Hippocampal formation (tissue), 2 donors: ENCODE results near the gene LRRC14B.

ENCODE experiments used
- DNase-seq, 2 donors: peaks; one replicate each; lab custom pipeline; 2025; lab: John Stamatoyannopoulos, UW

LRRC14B gene

DNA sequence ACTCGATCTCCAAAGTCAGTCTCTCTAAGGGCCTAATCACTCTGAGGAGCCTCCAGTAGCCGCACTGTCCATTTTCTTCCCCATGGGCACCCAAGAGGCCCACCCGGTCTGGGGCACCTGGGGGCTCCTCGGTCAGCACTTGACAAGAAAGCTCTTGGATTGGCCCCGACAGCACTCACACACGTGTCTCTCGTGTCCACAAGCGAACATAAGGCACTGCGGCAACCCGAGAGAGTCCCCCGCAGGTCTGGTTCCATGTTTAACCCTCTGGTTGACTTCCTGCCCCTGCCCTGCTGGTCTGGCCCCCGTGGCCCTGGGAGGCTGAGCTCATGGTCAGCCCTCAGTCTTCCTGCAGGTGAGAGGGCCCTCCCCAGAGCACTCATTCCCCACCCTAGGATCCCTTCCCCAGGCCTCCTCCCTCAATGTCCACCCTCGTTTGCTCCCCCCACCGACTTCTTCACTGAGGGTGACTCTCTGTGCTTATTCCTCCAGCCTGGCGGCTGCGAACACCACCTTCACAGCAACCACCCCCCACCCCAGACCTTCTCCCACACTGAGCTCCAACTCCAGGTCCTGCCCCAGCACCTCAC lies 16.3 kb upstream of the LRRC14B start:
- no peak for DNase-seq

DNA sequence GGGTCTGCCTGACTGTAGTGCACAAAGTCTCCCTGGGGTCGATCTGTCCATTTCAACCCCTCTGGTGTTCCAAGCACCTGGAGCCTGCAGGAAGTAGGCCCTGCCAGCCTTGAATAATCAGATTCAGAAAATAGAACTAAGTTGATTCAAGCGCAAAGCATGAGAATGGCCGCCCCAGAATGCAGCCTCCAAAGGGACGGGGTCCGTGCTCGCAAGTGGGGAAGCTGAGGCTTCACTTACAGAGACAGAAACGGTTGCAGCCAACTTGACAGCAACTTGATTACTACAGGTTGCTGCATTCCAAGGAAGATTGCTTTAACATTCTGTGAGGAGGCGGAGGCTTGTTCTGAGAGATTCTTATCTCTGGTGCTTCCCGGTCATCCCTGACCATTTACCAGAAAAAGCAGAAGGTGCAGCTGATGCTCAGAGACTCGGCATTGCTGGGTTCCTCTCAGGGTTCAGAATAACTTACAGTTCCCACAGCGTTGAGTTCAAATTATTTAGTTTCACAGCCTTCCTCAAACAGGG lies 14.9 kb upstream of the LRRC14B start:
- no peak for DNase-seq

DNA sequence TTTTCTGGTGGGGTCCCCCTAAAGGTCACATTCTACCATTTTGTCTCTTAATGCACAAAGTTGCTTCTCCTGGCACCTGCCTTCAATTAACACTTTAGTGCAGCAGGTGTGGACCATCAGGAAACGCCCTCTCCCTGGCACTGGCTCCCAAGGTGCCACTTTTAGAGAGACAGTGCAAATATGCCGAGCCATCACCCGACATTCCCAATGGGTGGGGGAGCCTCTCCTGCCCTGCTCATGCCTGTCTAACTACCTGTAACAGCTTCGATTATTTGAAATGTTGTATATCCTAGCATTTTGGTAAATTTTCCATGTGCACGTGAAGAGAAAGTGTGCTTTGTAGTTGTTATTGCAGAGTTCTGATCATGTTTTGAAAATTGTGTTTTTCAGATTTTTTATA lies 13.2 kb upstream of the LRRC14B start:
- no peak for DNase-seq

DNA sequence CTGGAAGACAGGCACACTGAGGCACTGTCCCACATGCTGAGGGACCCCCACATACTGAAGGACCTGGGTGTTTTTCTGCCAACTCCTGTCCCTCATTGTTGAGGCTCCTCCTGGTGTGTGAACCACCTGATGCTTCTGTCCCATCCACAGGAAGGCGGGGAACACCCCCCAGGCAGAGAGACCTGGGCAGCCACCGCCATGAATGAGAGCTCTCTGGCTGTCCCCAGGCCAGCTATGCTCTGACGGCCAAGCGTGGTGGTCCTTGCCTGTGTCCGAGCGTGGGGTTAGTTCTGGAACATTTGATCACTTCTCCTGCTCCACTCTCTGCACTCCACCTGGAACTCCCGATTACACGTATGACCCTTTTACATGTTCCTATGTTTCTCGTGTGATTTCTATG lies 11.9 kb upstream of the LRRC14B start:
- no peak for DNase-seq

DNA sequence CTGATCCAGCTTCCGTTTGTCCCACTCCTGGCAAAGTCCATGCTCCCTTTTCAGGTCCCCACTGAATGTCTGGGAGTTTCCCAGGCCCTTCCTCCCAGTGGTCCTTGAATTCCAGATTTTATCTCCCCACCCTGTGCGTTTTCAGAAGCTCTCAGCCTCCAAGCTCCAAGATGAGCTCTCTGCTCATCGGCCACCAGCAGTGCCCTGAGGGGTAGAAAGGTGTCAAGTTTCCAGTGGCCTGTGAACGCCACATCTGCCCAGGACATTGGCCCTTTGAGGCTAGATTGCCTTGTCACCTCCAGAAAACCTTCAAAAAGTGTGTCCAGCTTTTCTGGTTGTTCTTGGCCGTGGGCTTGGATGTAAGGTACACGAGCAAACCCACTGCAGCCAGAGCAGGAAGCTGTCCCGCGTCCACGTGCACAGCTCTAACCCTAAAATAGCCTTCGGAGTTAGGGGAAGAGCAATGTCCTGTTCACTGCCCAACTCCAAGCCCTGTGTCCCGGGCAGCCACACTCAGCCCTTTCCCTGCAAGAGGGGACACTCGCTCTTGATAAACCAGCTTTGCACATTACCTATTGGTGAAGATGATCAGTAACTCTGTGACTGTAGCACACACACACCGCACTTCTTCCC lies 10.9 kb upstream of the LRRC14B start:
- no peak for DNase-seq

DNA sequence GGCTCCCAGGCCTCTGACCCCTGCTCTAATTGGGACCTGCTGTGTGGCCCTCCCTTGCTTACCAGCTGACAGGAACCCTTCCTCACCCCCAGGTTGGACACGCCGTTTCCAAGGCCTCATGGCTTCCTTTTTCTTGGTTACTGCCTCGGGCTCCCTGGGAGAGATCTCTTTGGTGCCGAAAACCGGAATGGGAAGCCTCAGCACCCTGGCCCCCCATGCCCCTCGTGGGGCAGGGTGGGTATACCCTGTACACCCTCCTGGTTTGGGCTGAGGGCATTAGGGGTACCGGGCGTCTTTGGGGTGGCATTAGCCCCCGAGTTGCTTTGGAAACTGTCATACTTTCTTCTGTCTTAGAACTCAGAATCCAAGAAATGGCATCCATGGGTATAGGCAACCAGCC lies 10.1 kb upstream of the LRRC14B start:
- no peak for DNase-seq

DNA sequence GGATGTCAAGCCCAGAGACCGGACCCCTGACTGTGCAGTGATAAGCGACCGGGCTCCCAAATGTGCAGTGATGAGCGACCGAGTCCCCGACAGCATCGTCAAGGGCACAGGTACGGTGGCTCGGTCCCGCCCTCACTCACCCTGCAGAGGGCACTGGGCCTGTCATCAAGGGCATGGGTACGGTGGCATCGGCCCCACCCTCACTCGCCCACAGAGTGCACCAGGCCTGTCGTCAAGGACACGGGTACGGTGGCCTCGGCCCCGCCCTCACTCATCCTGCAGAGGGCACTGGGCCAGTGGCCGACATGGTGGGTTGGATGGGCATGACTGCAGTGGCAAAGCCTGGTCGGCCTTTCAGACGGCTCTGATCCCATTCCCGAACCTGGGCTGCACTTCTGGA lies 9.7 kb upstream of the LRRC14B start:
- DNase-seq, result no peak

DNA sequence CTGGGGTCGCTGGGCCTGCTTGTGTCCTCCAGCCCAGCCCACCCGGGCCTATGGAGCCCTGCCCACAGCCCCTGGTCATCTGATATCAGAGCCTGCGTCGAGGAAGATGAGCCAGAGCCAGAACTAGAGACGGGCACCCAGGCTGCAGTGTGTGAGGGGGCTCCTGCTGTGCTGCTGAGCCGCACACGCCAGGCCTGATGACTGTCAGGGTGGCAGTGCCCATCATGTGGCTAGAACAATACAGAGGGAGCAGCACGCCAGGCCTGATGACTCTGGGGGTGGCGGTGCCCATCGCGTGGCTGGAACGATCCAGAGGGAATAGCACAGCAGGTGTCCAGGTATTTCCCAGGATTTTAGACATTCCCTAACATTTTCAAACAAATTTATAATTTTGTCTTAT lies 9.2 kb upstream of the LRRC14B start:
- no peak for DNase-seq

DNA sequence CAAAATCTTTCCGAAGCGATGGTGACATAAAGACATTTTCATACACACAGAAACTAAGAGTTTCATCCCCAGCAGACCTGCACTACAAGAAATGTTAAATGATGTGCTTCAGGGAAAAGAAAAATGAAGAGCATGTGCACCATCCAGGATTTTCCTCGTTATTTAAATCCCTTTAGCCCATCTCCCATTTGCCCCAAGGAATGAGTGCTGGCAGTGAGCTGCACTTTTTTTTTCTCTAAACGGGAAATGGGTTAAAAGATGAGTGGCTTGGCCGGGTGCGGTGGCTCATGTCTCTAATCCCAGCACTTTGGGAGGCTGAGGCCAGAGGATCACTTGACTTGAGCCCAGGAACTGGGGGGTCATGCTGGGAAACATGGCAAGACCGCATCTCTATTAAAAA lies 6.8 kb upstream of the LRRC14B start:
- no peak for DNase-seq

DNA sequence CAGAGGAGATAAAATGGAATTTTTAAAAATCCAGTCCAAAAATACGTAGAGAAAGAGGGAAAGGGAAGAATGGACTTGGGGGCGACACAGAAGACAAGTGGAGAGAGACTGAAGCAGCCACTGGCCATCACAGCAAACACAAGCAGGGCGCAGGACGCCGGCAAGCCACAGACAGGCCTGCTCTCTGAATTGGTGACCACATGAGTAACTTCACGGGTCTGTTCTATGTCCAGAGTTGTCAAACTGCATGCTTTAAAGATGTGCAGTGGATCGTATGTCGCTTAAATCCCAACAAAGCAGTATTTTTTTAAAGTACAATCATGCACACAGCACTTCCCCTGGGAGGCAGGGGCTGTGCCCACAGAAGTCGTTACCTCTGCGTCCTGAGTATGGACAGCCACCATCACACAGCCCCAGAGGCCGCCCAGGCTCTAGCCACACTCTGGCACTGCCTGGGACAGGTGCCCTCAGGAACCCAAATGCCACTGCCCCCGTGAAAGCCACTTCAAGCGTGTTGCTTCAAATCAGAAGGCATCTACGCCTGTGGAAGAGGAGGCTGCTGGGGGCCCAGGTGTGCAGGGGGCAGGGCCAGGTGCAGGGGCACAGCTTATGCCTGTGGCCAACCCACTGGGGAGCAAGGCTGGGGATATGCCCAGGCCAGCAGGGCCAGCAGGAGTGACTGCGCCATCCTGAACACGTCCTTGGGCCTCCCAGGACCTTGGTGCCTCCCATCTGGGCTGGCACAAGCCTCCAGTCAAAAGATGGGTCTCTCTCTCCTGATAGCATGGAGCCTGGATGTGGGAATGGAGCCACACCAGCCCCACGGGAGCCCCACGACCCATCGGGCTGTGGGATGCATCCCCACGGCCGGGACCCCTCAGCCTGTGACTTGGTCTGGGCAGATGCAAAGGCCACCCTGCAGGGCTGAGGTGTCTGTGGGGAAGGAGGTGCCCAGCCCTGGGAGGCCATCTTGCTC lies 5.9 kb upstream of the LRRC14B start:
- no peak for DNase-seq

DNA sequence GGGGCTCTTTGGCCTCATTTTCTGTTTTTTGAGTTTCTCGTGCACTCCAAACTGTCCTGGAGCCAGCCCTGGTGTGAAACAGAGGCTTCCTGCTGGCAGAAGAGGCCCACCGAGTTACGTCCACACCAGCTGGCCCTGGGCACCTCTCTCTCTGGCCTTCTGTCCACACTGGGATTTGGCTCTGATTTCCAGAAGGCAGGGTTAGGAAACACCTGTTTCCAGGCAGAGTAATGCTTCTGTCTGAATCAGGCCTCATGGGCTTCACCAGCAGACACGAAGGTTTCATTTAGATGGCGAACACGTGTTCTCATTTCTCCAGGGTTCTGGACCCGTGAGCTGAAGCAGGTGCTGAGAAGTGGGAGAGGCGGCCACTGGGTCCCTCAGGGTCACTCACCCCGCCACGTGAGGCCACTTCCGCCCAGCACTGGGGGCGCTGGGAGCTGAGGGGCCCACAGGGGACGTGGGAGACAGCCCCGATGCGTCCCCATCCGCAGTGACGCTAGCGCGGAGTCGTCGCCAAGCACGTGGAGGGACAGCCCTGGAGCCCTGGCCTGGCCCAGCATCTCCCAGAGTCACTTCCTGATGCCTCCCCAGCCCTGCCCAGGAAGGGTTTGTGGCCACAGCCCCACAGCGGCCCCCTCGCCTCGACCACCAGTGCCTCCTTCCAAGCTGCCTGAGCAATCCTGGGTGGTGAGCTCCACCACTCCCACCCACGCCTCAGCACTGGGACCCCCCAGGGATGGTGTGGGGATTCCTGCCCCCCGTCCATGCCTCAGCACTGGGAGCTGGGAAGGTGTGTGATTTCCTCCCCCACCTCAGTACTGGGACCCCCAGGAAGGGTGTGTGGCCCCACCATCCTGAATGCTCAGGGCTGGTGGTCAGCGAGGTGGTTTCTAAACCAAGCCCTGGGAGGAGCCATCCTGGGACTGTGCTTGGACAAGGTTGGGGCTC lies 4.9 kb upstream of the LRRC14B start:
- no peak for DNase-seq

DNA sequence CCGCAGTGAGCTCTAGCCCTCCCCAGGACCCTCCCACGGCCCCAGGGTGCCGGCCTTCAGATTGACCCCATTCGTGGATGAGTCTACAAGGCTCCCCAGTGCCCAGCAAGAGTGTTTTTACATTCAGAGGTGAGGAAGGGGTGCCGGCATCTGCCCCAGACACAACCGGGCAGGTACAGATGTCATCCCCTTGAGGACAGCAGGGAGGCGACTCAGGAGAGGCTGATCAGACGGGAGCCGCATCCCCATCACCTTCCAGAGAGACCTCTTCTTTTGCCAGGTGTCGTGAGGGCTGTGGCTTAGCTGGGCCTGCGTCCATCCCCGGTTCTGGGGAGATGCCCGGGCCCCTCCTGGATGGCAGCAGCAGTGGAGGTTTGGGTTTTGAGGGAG lies 4.3 kb upstream of the LRRC14B start:
- no peak for DNase-seq

DNA sequence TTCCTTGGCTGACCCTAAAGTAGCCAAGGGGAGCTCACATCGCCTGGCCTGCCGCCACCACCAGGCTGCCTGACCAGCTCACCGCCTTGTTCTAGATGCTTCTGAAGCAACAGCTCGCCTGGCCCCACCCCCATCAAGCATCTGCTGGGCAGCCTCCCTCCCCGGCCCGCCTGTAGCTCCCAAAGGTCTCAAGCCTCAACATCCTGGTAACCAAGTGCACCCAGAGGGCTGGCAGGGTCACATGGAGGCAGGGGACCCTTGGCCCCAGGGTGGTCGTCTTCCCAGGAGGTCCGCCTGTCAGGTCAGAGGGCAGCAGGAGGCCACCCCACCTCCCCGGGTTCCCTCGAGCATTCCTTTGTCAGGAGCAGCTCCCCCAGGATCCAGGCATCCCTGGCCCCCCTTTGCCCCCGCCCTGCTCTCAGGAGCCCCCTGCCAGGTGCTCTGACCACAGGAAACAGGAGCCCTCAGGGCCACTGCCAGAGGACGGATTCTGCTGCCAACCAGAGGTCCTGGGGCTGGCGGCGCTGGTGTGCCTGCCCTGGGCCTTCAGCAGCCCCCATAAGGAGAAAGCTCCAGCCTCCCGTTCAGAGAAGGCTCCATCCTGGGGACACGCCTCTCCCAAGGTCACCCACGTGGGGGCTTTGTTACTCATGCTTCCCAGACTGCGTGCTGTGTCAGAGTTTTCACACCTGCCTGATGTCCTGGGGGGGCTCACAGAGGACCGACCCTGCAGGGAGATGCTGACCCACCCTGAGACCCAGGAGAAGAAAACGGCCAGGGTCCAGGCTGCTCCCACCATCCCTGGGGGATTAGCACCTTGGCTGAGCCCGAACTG lies 3.5 kb upstream of the LRRC14B start:
- no peak for DNase-seq

DNA sequence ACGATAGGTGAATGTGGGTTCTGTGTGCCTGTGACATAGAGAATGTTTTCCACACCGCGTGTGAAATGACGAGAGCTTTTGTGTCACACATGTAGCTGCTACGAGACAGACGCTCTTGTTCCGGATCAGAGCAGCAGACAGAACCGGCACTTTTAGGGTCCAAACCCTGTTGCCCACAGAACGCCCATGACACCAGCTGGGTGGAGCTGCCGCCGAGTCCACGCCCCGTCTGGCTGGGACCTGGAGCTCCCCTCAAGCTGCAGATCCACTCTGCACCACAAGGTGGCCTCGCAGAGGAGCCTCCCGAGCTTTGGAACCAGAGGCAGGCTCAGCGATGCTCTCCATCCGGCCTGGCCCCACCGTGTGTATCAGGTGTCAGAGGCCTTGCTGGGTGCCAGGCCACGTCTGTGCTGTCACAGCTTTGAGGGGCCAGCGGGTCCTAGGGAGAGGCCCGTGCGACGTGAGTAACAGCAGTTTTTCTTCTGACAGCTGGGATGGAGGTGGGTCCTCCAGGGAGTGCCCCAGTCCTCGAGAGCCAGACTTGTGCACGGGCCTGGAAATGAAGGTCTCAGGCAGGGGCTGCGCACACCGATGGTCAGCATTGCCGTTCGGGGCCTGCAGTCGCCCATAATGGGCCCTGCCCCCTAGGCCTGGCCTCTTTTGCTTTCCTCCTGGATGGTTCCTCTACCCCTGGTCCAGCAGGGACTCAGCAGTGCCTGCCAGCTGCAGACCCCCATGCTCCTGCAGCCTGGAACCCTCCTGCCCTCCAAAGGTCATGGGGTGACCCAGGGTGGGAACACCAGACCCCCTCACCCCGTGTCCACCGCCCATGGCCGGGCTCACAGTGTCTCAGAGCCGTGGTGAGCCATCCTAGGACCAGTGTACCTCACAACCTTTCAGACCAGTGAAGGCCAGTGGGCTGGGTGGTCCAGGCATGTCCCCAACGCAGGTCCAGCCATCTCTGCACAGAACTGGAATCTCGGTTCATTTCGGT lies 2.5 kb upstream of the LRRC14B start:
- DNase-seq, result peak; percentile 33 to 70

DNA sequence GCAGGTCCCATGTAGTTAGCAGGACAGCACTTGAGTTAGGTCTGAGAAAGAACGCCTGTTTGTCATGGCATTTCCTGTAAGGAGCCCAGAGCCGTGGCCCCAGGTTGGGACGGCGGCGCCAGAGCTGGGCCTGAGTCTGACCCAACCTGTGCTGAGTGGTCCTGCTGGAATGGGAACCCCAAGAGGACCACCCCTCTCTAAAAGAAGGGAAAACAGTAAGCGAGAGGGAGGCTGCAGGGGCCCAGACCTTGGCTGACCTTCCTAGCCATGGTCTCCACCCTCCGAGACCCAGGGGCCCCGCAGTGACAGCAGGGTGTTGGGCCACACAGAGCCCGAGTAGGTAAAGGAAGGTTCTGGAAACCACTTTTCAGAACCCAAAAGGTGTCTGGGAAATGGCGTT lies 1.8 kb upstream of the LRRC14B start:
- no peak for DNase-seq

DNA sequence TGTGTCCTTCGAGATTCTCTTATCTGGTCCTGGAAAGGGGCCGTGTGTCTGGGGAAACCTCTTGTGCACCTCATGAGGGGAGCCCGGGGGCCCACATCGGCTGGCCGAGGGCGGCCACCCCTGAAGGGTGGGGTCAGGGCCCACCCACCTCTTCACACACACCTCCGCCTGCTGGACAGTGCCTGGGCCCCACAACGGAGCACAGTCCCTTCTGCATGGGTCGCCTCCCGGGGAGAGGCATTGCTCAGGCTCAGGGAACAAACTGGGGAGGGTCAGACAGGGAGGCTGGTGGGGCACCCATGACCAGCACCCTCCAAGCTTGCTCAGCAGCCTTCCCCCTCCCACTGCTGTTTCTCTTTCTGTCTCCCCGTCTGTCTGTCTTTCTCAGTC lies 1.3 kb upstream of the LRRC14B start:
- no peak for DNase-seq

DNA sequence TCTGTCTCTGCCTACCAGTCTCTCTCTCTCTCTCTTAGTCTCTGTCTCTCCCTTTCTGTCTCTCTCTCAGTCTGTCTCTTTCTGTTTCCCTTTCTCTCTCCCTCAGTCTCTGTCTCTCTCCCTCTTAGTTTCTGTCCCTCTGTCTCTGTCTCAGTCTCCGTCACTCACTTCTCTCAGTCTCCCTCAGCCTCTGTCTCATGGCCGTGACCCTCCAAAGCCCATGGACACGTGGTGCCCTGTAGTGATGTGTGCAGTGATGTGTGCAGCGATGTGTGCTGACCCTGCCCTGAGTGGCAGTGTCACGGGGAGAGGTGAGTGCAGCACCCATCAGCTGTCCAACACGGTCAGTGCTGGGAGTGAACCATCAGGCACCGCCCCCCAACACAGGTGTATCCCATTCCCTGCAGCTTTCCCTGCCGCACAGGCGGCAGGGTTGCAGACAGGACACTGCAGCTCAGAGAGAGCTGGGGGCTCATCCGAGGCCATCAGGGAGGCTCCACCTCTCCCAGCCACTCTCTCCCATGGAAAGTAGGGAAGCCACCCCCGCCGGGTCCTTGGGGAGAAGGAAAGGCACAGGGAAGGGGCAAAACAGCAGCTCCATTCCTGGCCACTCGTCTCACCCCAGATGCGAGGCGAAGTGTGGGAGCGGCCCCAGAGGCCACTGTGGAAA lies 794 bp upstream of the LRRC14B start:
- no peak for DNase-seq

DNA sequence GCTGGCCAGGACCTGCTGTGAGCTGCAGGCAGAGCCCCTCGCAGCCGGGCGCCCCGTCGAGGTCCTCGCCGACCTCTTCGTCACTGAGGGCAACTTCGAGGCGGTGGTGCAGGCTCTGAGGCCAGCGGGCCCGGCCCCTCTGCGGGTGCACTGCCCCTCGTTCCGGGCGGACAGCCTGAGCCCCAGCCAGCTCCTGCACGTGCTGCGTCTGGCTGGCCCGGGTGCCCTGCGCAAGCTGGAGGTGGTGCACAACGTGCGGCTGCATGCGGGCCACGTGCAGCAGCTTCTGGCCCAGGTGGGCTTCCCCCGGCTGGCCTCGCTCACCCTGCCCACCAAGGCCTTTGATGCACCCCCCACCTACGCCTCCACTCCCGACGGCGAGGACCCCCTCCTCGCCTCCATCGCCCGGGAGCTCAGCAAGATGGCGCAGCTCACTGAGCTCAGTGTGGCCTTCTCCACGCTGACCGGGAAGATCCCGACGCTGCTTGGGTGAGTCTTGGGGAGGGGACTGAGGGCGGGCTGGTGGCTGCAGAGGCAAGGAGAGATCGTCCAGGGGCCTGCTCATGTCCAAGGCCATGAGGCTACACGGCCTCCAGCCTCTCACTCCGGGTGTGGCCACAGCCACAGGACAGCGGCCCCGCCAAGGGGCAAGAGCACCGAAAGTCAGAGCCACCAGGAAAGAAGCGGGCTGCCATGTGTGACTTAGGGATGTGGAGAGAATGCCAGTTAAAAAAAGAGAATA lies 825 bp downstream of the LRRC14B start:
- DNase-seq, result no peak

DNA sequence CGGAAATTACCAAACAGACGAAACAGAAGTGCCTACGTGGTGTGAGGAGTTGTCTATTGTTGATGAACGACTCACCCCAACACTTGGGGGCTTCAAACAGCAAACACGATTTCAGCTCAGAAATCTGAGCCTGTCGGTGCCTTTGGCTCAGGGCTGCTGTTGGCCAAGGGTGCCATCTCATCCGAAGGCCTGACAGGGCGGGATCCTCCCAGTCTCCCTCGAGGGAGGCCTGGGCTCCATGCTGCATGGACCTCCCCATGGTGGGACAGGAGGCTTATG lies 1.3 kb downstream of the LRRC14B start:
- DNase-seq, result no peak
